Hepatocyte (in vitro differentiated cells): Measurements from ENCODE around the gene STX11. TPM values are rescaled to one million over a fixed set of nuclear protein-coding genes. Genes with fewer than 3 reads are reported as not detected.

Source experiments
- DNase-seq: peaks from one replicate; pipeline ENCODE4 v3.0.0-alpha.2; 2016; ENCODE audit warnings: low spot score
- H2AFZ ChIP-seq: fragments of 200-600 bp; sonication (generic); 2 replicates; pipeline ENCODE4 v1.6.0; 2016; ENCODE audit warnings: antibody characterized with exemption, mild to moderate bottlenecking
- H3K27ac ChIP-seq: fragments of 200-600 bp; sonication (generic); 2 replicates; pipeline ENCODE4 v1.5.1; 2016; ENCODE audit warnings: mild to moderate bottlenecking
- H3K27me3 ChIP-seq: fragments of 200-600 bp; sonication (generic); 2 replicates; pipeline ENCODE4 v1.6.1; 2016
- H3K36me3 ChIP-seq: fragments of 200-600 bp; sonication (generic); replicated peaks from 2 replicates; pipeline ENCODE4 v1.5.1; 2016; ENCODE audit warnings: low read depth; ENCODE audit not compliant: insufficient read depth
- H3K4me1 ChIP-seq: fragments of 200-600 bp; sonication (generic); 2 replicates; pipeline ENCODE4 v1.5.1; 2016; ENCODE audit warnings: mild to moderate bottlenecking, moderate library complexity; ENCODE audit not compliant: insufficient read depth
- H3K4me2 ChIP-seq: fragments of 200-600 bp; sonication (generic); 2 replicates; pipeline ENCODE4 v1.6.0; 2016
- H3K4me3 ChIP-seq: fragments of 200-600 bp; sonication (generic); 2 replicates; pipeline ENCODE4 v1.5.1; 2016; ENCODE audit warnings: mild to moderate bottlenecking
- H3K79me2 ChIP-seq: fragments of 200-600 bp; sonication (generic); 2 replicates; pipeline ENCODE4 v1.6.0; 2017; ENCODE audit warnings: mild to moderate bottlenecking
- H3K9me2 ChIP-seq: fragments of 200-600 bp; sonication (generic); replicated peaks from 2 replicates; pipeline ENCODE4 v1.6.0; 2017; ENCODE audit warnings: mild to moderate bottlenecking; ENCODE audit not compliant: insufficient read depth
- H3K9me3 ChIP-seq: fragments of 200-600 bp; sonication (generic); 2 replicates; pipeline ENCODE4 v1.5.1; 2016; ENCODE audit warnings: low read depth, mild to moderate bottlenecking
- H4K20me1 ChIP-seq: fragments of 200-600 bp; sonication (generic); 2 replicates; pipeline ENCODE4 v1.6.0; 2016; ENCODE audit warnings: mild to moderate bottlenecking; ENCODE audit not compliant: insufficient read depth, poor library complexity, severe bottlenecking
- CTCF ChIP-seq: fragments of 200-600 bp; sonication (generic); IDR thresholded peaks from 2 replicates; pipeline ENCODE4 v1.5.1; 2016; ENCODE audit warnings: antibody characterized with exemption, mild to moderate bottlenecking; ENCODE audit not compliant: poor library complexity
- EZH2 ChIP-seq: fragments of 200-600 bp; sonication (generic); IDR thresholded peaks from 2 replicates; pipeline ENCODE4 v1.6.1; 2016; ENCODE audit warnings: antibody characterized with exemption, mild to moderate bottlenecking, borderline replicate concordance
- EZH2phosphoT487 ChIP-seq: fragments of 200-600 bp; sonication (generic); IDR thresholded peaks from one replicate; pipeline ENCODE4 v1.6.1; 2018; ENCODE audit warnings: antibody characterized with exemption, mild to moderate bottlenecking, low read depth, moderate library complexity; ENCODE audit not compliant: unreplicated experiment, severe bottlenecking
- WGBS: methylation state at CpG from one replicate; pipeline ENCODE4 v1.1.6; 2016; ENCODE audit warnings: low lambda C conversion rate; ENCODE audit errors: missing lambda C conversion rate; 5-methylcytosine and 5-hydroxymethylcytosine counted together
- polyA plus RNA-seq: library from polyadenylated mRNA; unstranded; fragments of >200 nt; fragmentation: Nextera tagmentation; extraction: Ambion mirVana; gene quantifications from 2 replicates; pipeline ENCODE4 v1.2.1, GENCODE V29; 2016
- total RNA-seq: library from RNA; depleted of rRNA; stranded (reverse); fragments of >200 nt; gene quantifications from 2 replicates; pipeline ENCODE4 v1.2.3, GENCODE V29; 2014

Gene STX11
- total and polyA plus RNA-seq, 2 experiments from 2014 or later: 0.27 to 0.48 TPM

DNA sequence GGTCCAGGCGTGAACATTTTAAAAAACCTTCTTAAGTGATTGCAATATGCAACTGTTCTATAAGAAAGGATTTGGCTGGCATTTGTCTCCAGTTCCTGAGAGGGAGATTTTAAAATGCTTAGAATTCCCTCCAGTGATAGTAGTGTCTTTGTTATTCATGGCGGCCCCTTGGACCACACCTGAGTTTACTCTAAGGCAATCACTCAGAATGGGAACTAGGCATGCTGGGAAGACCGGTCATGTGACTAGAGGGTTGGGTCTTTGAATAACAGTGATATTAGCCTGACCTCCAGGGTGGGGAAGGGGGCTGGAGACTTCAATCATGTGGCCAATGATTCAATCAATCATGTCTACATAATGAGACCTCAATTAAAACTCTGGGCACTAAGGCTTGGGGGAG, 84.1 kb downstream of the STX11 start:
- no peaks in the 10 kb centered on the region for H4K20me1 ChIP-seq
- no peaks in the 10 kb centered on the region for H3K9me3 ChIP-seq
- H3K79me2 ChIP-seq: no peaks in the 10 kb centered on the region
- H3K27ac ChIP-seq: no peak overlapping the region
- H3K9me2 ChIP-seq: no peaks in the 10 kb centered on the region
- H3K27me3 ChIP-seq: no peaks in the 10 kb centered on the region
- TF ChIP-seq EZH2phosphoT487 (no peak), CTCF (no peak), EZH2 (no peak)
- H2AFZ ChIP-seq: no peak overlapping the region
- no peaks in the 10 kb centered on the region for H3K36me3 ChIP-seq
- no peak overlapping the region for H3K4me2 ChIP-seq
- DNase-seq: no peak
- no peak overlapping the region for H3K4me3 ChIP-seq
- 95% methylated on average over 3 of the region's 3 CpGs for WGBS
- H3K4me1 ChIP-seq: peaks cover 4% of the 10 kb centered on the region

GRCh38 chr6:144234935-144235334, 84.6 kb downstream of the STX11 start:
- H3K27ac ChIP-seq: no peak overlapping the region
- 81% methylated on average over 4 of the region's 4 CpGs for WGBS
- TF ChIP-seq EZH2phosphoT487: no peak
- no peak for TF ChIP-seq EZH2
- TF ChIP-seq CTCF: no peak
- H3K27me3 ChIP-seq: no peaks in the 10 kb centered on the region
- H3K4me1 ChIP-seq: peaks cover 4% of the 10 kb centered on the region
- H4K20me1 ChIP-seq: no peaks in the 10 kb centered on the region
- H3K79me2 ChIP-seq: no peaks in the 10 kb centered on the region
- no peak for DNase-seq
- H2AFZ ChIP-seq: no peak overlapping the region
- H3K36me3 ChIP-seq: no peaks in the 10 kb centered on the region
- no peaks in the 10 kb centered on the region for H3K9me2 ChIP-seq
- H3K4me3 ChIP-seq: no peak overlapping the region
- no peaks in the 10 kb centered on the region for H3K9me3 ChIP-seq
- no peak overlapping the region for H3K4me2 ChIP-seq

Other genes with a start within 250 kb of the STX11 start
- gene PLAGL1, start 142.3 kb upstream of the STX11 start, total RNA-seq: 38.9 and 48.6 TPM in 2 replicates
- 88.9 and 96.1 TPM in 2 replicates for gene PLAGL1, start 142.3 kb upstream of the STX11 start, polyA plus RNA-seq
- gene SF3B5, start 54.9 kb upstream of the STX11 start, total RNA-seq: 147 and 182 TPM in 2 replicates
- gene SF3B5, start 54.9 kb upstream of the STX11 start, polyA plus RNA-seq: 155 and 179 TPM in 2 replicates
- 86.5 and 112 TPM in 2 replicates for gene UTRN, start 134.8 kb downstream of the STX11 start, total RNA-seq
- 33.1 and 54.0 TPM in 2 replicates for gene UTRN, start 134.8 kb downstream of the STX11 start, polyA plus RNA-seq